ENCODE measurements around the gene MEST.

DNA sequence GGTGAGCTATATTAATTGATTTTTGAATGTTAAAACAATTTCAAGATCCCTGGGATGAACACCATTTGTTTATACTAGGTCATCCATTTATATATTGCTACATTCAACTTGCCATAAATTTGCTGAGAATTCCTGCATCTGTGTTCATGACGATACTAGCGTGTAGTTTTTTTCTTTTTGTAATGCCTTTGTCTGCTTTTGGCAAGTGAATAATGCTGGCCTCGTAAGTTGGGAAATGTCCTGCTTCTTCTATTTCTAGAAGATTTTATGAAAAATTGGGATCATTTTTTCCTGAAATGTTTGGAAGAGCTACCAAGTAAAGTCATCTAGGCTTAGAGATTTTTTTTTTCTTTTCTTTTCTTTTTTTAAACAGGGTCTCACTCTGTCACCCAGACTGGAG is 12.9 kb upstream of the MEST start:
- TF ChIP-seq, protein P1, sequence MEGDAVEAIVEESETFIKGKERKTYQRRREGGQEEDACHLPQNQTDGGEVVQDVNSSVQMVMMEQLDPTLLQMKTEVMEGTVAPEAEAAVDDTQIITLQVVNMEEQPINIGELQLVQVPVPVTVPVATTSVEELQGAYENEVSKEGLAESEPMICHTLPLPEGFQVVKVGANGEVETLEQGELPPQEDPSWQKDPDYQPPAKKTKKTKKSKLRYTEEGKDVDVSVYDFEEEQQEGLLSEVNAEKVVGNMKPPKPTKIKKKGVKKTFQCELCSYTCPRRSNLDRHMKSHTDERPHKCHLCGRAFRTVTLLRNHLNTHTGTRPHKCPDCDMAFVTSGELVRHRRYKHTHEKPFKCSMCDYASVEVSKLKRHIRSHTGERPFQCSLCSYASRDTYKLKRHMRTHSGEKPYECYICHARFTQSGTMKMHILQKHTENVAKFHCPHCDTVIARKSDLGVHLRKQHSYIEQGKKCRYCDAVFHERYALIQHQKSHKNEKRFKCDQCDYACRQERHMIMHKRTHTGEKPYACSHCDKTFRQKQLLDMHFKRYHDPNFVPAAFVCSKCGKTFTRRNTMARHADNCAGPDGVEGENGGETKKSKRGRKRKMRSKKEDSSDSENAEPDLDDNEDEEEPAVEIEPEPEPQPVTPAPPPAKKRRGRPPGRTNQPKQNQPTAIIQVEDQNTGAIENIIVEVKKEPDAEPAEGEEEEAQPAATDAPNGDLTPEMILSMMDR (conservative IDR thresholded peaks at IDR 0.05), result no peak
- TF ChIP-seq EZH2 (IDR thresholded peaks at IDR 0.05; ENCODE audit: low read depth), result no peak
